ENCODE results near the gene TSHR.
"Not testable (repeated sequence)": the region's sequence is repeated elsewhere in the genome, so short reads cannot be mapped to it uniquely, and the experiment has no call there.

TSHR gene

DNA sequence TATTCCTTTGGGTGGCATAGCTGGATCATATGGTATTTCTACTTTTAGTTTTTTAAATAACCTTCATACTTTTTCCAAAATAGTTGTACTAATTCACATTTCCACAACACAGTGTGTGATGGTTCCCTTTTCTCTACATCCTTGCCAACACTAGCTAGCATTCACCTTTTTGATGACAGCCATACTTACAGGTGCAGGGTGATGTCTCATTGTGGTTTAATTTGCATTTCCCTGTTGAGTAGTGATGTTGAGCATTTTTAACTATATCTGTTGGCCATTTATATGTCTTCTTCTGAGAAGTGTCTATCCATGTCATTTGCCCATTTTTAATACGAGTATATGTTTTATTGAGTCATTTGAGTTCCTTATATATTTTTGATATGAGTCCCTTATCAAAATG is 96.1 kb downstream of the TSHR start:
- H3K9ac ChIP-seq (ENCODE audit: low read length in 5 of 5) = no peak overlapping the region
- no peak overlapping the region for H3K4me3 ChIP-seq (ENCODE audit: low read depth in 1 of 5, low read length in 5 of 5)
- no peaks in the 10 kb centered on the region for H3K27me3 ChIP-seq (ENCODE audit: control insufficient read depth in 5 of 5, insufficient read depth in 4 of 5, low read length in 5 of 5)
- no peak overlapping the region for H3K27ac ChIP-seq (ENCODE audit: low read depth, low read length)
- H3K36me3 ChIP-seq (ENCODE audit: control insufficient read depth in 5 of 5, insufficient read depth in 5 of 5, low read length in 5 of 5) = no peaks in the 10 kb centered on the region
- H3K9me3 ChIP-seq (ENCODE audit: control insufficient read depth in 5 of 5, low read length in 5 of 5) = peaks cover 0 to 4% (median 0%) of the 10 kb centered on the region in 5 donors
- no peaks in the 10 kb centered on the region for H3K4me1 ChIP-seq (ENCODE audit: control insufficient read depth in 5 of 5, insufficient read depth in 5 of 5, low read length in 5 of 5)

DNA sequence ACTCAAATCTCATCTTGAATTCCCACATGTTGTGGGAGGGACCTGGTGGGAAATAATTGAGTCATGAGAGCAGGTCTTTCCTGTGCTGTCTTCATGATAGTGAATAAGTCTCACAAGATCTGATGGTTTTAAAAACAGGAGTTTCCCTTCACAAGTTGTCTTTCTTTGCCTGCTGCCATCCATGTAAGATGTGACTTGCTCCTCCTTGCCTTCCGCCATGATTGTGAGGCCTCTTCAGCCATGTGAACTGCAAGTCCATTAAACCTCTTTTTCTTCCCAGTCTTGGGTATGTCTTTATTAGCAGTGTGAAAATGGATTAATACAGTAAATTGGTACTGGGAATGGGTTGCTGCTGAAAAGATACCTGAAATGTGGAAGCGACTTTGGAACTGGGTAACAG is 98.6 kb downstream of the TSHR start:
- not testable (repeated sequence) for H3K36me3 ChIP-seq (ENCODE audit: control insufficient read depth in 5 of 5, insufficient read depth in 5 of 5, low read length in 5 of 5); H3K27me3 ChIP-seq (ENCODE audit: control insufficient read depth in 5 of 5, insufficient read depth in 4 of 5, low read length in 5 of 5); H3K9ac ChIP-seq (ENCODE audit: low read length in 5 of 5); H3K9me3 ChIP-seq (ENCODE audit: control insufficient read depth in 5 of 5, low read length in 5 of 5); H3K4me3 ChIP-seq (ENCODE audit: low read depth in 1 of 5, low read length in 5 of 5); H3K4me1 ChIP-seq (ENCODE audit: control insufficient read depth in 5 of 5, insufficient read depth in 5 of 5, low read length in 5 of 5); H3K27ac ChIP-seq (ENCODE audit: low read depth, low read length)

DNA sequence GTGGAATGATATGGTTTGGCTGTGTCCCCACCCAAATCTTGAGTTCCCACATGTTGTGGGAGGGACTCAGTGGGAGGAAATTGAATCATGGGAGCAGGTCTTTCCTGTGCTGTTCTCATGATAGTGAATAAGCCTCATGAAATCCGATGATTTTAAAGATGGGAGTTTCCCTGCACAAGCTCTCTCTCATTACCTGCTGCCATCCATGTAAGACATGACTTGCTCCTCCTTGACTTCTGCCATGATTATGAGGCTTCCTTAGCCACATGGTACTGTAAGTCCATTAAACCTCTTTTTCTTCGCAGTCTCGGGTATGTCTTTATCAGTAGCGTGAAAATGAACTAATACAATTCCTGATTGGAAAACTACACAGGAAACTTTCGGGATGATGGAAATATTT is 100.5 kb downstream of the TSHR start:
- no peak overlapping the region for H3K27ac ChIP-seq (ENCODE audit: low read depth, low read length)
- no peaks in the 10 kb centered on the region for H3K27me3 ChIP-seq (ENCODE audit: control insufficient read depth in 5 of 5, insufficient read depth in 4 of 5, low read length in 5 of 5)
- H3K9ac ChIP-seq (ENCODE audit: low read length in 5 of 5) = no peak overlapping the region
- no peaks in the 10 kb centered on the region for H3K36me3 ChIP-seq (ENCODE audit: control insufficient read depth in 5 of 5, insufficient read depth in 5 of 5, low read length in 5 of 5)
- H3K9me3 ChIP-seq (ENCODE audit: control insufficient read depth in 5 of 5, low read length in 5 of 5) = peaks cover 0 to 4% (median 0%) of the 10 kb centered on the region in 5 donors
- no peak overlapping the region for H3K4me3 ChIP-seq (ENCODE audit: low read depth in 1 of 5, low read length in 5 of 5)
- no peaks in the 10 kb centered on the region for H3K4me1 ChIP-seq (ENCODE audit: control insufficient read depth in 5 of 5, insufficient read depth in 5 of 5, low read length in 5 of 5)

DNA sequence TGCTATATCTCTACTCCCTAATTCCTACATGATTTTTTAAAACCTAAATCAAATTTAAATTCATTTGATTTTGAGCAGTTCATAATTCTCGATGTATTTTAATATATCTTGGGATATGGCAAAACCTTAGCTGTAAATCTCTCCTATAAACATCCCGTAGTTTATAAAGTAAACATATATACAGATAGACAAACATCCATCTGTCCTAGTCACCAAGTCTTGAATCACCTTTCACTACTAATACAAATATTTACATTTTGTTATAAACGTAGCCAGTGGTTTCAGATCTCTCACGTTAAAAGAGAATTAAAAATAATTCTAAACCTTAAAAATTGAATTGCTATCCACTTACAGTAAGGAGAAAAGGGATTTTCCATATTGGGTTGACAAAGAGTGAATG is 107.0 kb downstream of the TSHR start:
- Histone ChIP-seq H3K9ac (ENCODE audit: low read length in 5 of 5) (no peak overlapping the region), H3K27me3 (ENCODE audit: control insufficient read depth in 5 of 5, insufficient read depth in 4 of 5, low read length in 5 of 5) (no peaks in the 10 kb centered on the region), H3K4me1 (ENCODE audit: control insufficient read depth in 5 of 5, insufficient read depth in 5 of 5, low read length in 5 of 5) (no peaks in the 10 kb centered on the region), H3K36me3 (ENCODE audit: control insufficient read depth in 5 of 5, insufficient read depth in 5 of 5, low read length in 5 of 5) (no peaks in the 10 kb centered on the region), H3K9me3 (ENCODE audit: control insufficient read depth in 5 of 5, low read length in 5 of 5) (no peaks in the 10 kb centered on the region), H3K27ac (ENCODE audit: low read depth, low read length) (no peak overlapping the region), H3K4me3 (ENCODE audit: low read depth in 1 of 5, low read length in 5 of 5) (no peak overlapping the region)

DNA sequence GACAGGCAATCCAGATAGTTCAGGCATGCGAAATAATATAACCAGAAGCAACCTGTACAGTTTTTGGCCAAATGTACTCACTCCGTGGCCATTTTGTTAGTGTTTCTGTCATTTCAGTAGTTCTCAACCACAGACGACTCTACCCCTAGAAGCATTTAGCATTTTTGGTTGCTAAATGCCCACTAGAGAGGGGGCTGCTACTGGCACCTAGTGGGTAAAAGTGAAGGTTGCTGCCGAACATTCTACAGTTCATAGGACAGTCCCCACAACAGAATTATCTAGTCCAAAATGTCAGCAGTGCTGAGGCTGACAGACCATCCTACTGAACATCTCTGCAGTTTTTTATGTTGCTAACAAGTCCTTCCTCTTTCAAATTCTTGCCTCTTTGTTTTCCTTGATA is 107.4 kb downstream of the TSHR start:
- Histone ChIP-seq H3K36me3 (ENCODE audit: control insufficient read depth in 5 of 5, insufficient read depth in 5 of 5, low read length in 5 of 5) (no peaks in the 10 kb centered on the region), H3K27me3 (ENCODE audit: control insufficient read depth in 5 of 5, insufficient read depth in 4 of 5, low read length in 5 of 5) (no peaks in the 10 kb centered on the region), H3K4me3 (ENCODE audit: low read depth in 1 of 5, low read length in 5 of 5) (no peak overlapping the region), H3K9ac (ENCODE audit: low read length in 5 of 5) (no peak overlapping the region), H3K27ac (ENCODE audit: low read depth, low read length) (no peak overlapping the region), H3K9me3 (ENCODE audit: control insufficient read depth in 5 of 5, low read length in 5 of 5) (no peaks in the 10 kb centered on the region), H3K4me1 (ENCODE audit: control insufficient read depth in 5 of 5, insufficient read depth in 5 of 5, low read length in 5 of 5) (no peaks in the 10 kb centered on the region)

DNA sequence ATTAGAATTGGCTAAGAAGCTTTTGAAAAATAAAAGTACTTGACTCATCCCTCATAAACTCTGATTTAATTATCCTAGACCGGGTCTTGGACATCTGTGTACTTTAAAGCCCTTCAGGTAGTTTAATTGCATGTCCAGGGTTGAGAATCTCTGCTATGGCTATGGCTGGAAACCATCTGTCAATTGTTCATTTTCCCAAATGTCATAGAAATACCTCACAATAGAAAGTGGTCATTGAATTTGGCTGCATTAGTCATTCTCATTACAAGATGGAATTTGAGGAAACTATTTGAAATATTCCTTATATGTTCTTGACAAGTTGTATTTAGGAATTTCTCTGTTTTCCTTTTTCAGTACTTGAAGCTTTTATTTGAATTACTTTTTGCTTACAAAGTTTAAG is 111.3 kb downstream of the TSHR start:
- no peak overlapping the region for H3K9ac ChIP-seq (ENCODE audit: low read length in 5 of 5)
- no peaks in the 10 kb centered on the region for H3K27me3 ChIP-seq (ENCODE audit: control insufficient read depth in 5 of 5, insufficient read depth in 4 of 5, low read length in 5 of 5)
- no peak overlapping the region for H3K4me3 ChIP-seq (ENCODE audit: low read depth in 1 of 5, low read length in 5 of 5)
- H3K27ac ChIP-seq (ENCODE audit: low read depth, low read length) = no peak overlapping the region
- H3K4me1 ChIP-seq (ENCODE audit: control insufficient read depth in 5 of 5, insufficient read depth in 5 of 5, low read length in 5 of 5) = no peaks in the 10 kb centered on the region
- H3K36me3 ChIP-seq (ENCODE audit: control insufficient read depth in 5 of 5, insufficient read depth in 5 of 5, low read length in 5 of 5) = no peaks in the 10 kb centered on the region
- H3K9me3 ChIP-seq (ENCODE audit: control insufficient read depth in 5 of 5, low read length in 5 of 5) = peaks cover 0 to 9% (median 7%) of the 10 kb centered on the region in 5 donors

DNA sequence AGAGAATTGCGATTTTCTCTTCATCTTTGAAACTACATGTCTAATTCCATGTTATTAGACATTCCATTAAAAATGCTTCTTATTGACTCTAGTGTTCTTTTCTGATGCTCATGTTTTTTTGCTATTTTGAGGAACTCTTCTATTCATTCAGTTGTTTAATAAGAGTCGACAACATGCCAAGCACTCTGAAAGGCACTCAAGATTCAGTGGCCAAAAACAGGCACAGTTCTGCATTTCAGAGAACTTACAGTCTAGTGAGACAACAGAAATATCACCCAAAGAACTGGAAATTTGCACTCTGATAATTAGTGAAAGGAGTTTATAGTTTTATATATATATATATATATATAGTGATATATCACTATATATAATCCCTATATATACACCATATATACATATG is 111.7 kb downstream of the TSHR start:
- Histone ChIP-seq H3K9me3 (ENCODE audit: control insufficient read depth in 5 of 5, low read length in 5 of 5) (peaks cover 0 to 12% (median 9%) of the 10 kb centered on the region in 5 donors), H3K27me3 (ENCODE audit: control insufficient read depth in 5 of 5, insufficient read depth in 4 of 5, low read length in 5 of 5) (no peaks in the 10 kb centered on the region), H3K4me3 (ENCODE audit: low read depth in 1 of 5, low read length in 5 of 5) (no peak overlapping the region), H3K27ac (ENCODE audit: low read depth, low read length) (no peak overlapping the region), H3K9ac (ENCODE audit: low read length in 5 of 5) (no peak overlapping the region), H3K36me3 (ENCODE audit: control insufficient read depth in 5 of 5, insufficient read depth in 5 of 5, low read length in 5 of 5) (no peaks in the 10 kb centered on the region), H3K4me1 (ENCODE audit: control insufficient read depth in 5 of 5, insufficient read depth in 5 of 5, low read length in 5 of 5) (no peaks in the 10 kb centered on the region)

DNA sequence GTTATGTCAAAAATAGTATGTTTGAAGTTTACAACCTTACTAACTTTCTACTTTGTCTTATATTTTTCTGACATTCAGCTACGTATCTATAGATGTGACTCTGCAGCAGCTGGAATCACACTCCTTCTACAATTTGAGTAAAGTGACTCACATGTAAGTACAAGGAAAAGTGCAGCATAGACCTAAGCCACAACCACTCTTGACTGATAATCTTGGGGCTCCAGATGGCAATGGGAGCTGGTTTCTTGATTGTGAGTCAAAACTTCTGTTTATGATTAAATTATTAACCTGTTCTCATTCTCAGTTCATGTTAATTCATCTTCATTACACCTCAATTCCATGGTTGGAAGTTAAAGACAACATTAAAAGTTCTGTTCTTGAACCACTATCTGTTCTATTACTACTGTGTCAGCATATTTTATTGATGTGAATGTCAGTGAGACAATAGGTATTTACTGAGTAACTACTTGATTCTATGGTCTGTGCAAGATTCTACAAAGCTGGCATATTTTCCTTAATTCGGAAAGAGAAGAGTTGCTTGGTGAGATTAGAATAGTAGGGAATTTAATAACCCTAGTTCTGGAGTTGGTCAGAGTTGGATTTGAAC is 112.9 kb downstream of the TSHR start:
- H3K27ac ChIP-seq (ENCODE audit: low read depth, low read length) = no peak overlapping the region
- no peak overlapping the region for H3K4me3 ChIP-seq (ENCODE audit: low read depth in 1 of 5, low read length in 5 of 5)
- peaks cover 0 to 15% (median 12%) of the 10 kb centered on the region in 5 donors for H3K9me3 ChIP-seq (ENCODE audit: control insufficient read depth in 5 of 5, low read length in 5 of 5)
- no peaks in the 10 kb centered on the region for H3K36me3 ChIP-seq (ENCODE audit: control insufficient read depth in 5 of 5, insufficient read depth in 5 of 5, low read length in 5 of 5)
- no peak overlapping the region for H3K9ac ChIP-seq (ENCODE audit: low read length in 5 of 5)
- no peaks in the 10 kb centered on the region for H3K27me3 ChIP-seq (ENCODE audit: control insufficient read depth in 5 of 5, insufficient read depth in 4 of 5, low read length in 5 of 5)
- H3K4me1 ChIP-seq (ENCODE audit: control insufficient read depth in 5 of 5, insufficient read depth in 5 of 5, low read length in 5 of 5) = no peaks in the 10 kb centered on the region

DNA sequence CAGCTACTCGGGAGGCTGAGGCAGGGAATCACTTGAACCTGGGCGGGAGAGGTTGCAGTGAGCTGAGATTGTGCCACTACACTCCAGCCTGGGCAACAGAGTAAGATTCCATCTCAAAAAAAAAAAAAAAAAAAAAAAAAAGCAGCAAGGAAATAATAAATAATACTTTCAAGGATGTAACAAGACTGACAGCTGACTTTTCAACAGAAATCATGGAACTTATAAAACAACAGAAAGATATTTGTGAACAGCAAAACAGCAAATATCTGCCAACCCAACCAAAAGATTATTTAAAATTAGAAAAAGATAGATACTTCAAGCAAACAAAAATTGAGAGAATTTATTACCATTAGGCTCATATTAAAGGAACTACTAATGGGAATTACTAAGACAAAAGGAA is 115.1 kb downstream of the TSHR start:
- H3K27me3 ChIP-seq (ENCODE audit: control insufficient read depth in 5 of 5, insufficient read depth in 4 of 5, low read length in 5 of 5) = no peaks in the 10 kb centered on the region
- no peaks in the 10 kb centered on the region for H3K36me3 ChIP-seq (ENCODE audit: control insufficient read depth in 5 of 5, insufficient read depth in 5 of 5, low read length in 5 of 5)
- no peak overlapping the region for H3K9ac ChIP-seq (ENCODE audit: low read length in 5 of 5)
- no peak overlapping the region for H3K27ac ChIP-seq (ENCODE audit: low read depth, low read length)
- no peak overlapping the region for H3K4me3 ChIP-seq (ENCODE audit: low read depth in 1 of 5, low read length in 5 of 5)
- peaks cover 0 to 15% (median 12%) of the 10 kb centered on the region in 5 donors for H3K9me3 ChIP-seq (ENCODE audit: control insufficient read depth in 5 of 5, low read length in 5 of 5)
- H3K4me1 ChIP-seq (ENCODE audit: control insufficient read depth in 5 of 5, insufficient read depth in 5 of 5, low read length in 5 of 5) = no peaks in the 10 kb centered on the region

DNA sequence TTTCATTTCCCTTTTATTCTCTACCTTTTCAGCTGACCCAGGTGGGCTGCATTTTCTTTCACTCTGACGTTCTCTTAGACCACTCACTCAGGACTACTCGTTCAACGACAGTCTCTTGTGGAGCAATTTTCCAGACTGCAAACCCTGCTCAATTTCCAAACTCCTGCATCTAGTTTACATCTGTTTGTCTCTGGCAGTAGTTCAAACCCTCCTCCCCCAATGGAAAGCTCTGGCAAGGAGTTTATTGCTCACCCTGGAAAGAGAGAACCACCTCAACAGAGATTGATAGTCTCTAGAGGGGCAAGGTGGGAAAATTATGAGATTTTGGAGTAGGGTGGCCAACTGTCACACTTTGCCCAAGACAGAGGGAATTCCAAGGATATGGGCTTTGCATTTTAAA is 130.2 kb downstream of the TSHR start:
- no peaks in the 10 kb centered on the region for H3K27me3 ChIP-seq (ENCODE audit: control insufficient read depth in 5 of 5, insufficient read depth in 4 of 5, low read length in 5 of 5)
- no peaks in the 10 kb centered on the region for H3K36me3 ChIP-seq (ENCODE audit: control insufficient read depth in 5 of 5, insufficient read depth in 5 of 5, low read length in 5 of 5)
- no peak overlapping the region for H3K9ac ChIP-seq (ENCODE audit: low read length in 5 of 5)
- no peak overlapping the region for H3K4me3 ChIP-seq (ENCODE audit: low read depth in 1 of 5, low read length in 5 of 5)
- no peak overlapping the region for H3K27ac ChIP-seq (ENCODE audit: low read depth, low read length)
- no peaks in the 10 kb centered on the region for H3K9me3 ChIP-seq (ENCODE audit: control insufficient read depth in 5 of 5, low read length in 5 of 5)
- H3K4me1 ChIP-seq (ENCODE audit: control insufficient read depth in 5 of 5, insufficient read depth in 5 of 5, low read length in 5 of 5) = no peaks in the 10 kb centered on the region

DNA sequence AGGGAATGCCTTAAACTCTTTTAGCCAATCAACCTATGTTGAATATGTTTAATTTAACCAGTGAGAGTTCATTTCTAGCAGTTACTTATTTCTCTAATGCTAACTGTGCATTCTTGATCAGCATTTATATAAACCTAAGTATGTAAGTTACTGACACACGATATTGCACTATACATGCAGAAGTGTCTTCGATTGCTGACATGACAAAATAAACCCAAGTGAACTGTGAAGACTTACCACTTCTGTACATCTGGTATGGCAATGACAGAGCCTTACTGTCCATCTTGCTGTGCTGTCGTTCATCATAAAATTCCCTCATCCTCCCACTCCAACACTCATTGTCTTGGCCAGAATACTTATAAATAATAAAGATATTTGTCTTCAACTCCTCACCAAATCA is 131.8 kb downstream of the TSHR start:
- H3K36me3 ChIP-seq (ENCODE audit: control insufficient read depth in 5 of 5, insufficient read depth in 5 of 5, low read length in 5 of 5) = no peaks in the 10 kb centered on the region
- no peaks in the 10 kb centered on the region for H3K9me3 ChIP-seq (ENCODE audit: control insufficient read depth in 5 of 5, low read length in 5 of 5)
- H3K27ac ChIP-seq (ENCODE audit: low read depth, low read length) = no peak overlapping the region
- no peaks in the 10 kb centered on the region for H3K4me1 ChIP-seq (ENCODE audit: control insufficient read depth in 5 of 5, insufficient read depth in 5 of 5, low read length in 5 of 5)
- no peaks in the 10 kb centered on the region for H3K27me3 ChIP-seq (ENCODE audit: control insufficient read depth in 5 of 5, insufficient read depth in 4 of 5, low read length in 5 of 5)
- no peak overlapping the region for H3K9ac ChIP-seq (ENCODE audit: low read length in 5 of 5)
- H3K4me3 ChIP-seq (ENCODE audit: low read depth in 1 of 5, low read length in 5 of 5) = no peak overlapping the region

All from subcutaneous abdominal adipose tissue (tissue), 5 donors.